ENCODE data around the gene RNH1.
"Not testable (repeated sequence)": the region's sequence is repeated elsewhere in the genome, so short reads cannot be mapped to it uniquely, and the experiment has no call there.

The RNH1 gene

GRCh38 chr11:516918-517685 lies 10.1 kb upstream of the RNH1 start:
- DNase-seq, result not testable (repeated sequence)

DNA sequence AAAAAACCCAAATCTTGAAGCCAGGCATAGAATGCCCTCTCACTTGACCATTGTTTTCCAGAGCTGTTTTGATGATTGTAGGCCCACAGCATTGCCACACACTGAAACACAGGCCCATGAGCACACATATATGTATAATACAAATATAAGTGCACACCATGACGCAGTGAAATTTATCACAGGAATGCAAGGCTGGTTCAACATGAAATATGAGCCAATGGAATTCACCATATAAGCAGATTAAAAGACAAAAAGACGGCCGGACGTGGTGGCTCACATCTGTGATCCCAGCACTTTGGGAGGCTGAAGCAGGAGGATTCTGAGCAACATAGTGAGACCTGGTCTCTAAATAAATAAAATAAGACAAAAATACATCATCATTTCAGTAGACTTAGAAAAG lies 9.4 kb upstream of the RNH1 start:
- DNase-seq, result no peak

- no peak for DNase-seq
Observed at GRCh38 chr11:515131-515530, 8.1 kb upstream of the RNH1 start.

DNA sequence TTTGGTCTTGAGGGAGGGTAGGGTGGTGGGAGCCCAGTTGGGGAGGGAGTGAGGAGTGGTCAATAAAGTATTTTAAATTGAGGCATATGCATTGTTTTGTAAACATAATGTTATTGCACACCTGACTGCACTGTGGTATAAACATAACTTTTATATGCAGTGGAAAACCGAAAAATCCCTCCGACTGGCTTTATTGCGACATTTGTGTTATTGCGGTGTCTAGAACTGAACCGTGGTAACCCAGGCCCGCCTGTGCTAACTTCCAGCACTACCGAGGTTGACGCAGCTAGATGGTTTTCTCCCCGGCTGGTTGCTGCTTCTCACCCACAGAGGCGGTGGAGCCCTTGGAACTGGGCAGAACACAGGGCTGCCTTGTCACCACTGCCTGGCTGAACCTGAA lies 7.6 kb upstream of the RNH1 start:
- no peak for DNase-seq

GRCh38 chr11:512761-513595 lies 5.9 kb upstream of the RNH1 start:
- DNase-seq, result no peak

GRCh38 chr11:508956-509355 lies 1.9 kb upstream of the RNH1 start:
- DNase-seq, result no peak

DNA sequence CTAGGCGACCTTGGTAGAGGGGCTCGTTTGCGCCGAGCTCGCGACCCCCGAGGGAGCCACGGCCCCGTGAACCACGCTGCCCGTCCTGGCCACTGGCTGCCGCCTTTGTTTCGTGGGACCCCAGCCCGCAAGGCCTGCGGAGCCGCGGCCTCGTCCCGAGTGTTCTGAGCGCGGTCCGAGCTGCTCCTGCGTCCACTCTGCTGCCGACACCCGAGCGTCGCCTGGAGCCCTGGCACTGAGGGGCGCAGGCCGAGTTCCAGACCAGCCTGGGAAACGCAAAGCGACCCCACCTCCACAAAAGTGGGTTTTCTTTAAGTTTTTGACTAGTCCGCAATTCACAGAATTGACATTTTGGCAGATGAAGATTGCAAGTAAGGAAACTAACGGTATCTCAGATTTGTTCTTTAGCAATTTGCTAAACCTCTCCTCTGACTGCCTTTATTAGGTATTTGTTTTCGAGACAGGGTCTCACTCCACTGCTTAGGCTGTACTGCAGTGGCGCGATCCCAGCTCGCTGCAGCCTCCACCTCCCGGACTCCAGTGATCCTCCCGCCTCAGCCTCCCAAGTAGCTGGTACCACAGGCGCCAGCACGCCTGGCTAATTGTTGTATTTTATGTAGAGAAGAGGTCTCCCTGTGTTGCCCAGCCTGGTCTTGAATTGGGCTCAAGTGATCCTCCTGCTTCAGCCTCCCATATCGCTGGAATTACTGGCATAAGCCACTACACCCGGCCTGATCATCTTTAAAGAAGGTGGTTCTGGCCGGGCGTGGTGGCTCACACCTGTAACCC lies 879 bp upstream of the RNH1 start:
- DNase-seq, result no peak

GRCh38 chr11:506238-506994 lies 626 bp downstream of the RNH1 start:
- peak; percentile 97 for DNase-seq

- no peak for DNase-seq
Observed at GRCh38 chr11:504994-505344, 2.1 kb downstream of the RNH1 start.

DNA sequence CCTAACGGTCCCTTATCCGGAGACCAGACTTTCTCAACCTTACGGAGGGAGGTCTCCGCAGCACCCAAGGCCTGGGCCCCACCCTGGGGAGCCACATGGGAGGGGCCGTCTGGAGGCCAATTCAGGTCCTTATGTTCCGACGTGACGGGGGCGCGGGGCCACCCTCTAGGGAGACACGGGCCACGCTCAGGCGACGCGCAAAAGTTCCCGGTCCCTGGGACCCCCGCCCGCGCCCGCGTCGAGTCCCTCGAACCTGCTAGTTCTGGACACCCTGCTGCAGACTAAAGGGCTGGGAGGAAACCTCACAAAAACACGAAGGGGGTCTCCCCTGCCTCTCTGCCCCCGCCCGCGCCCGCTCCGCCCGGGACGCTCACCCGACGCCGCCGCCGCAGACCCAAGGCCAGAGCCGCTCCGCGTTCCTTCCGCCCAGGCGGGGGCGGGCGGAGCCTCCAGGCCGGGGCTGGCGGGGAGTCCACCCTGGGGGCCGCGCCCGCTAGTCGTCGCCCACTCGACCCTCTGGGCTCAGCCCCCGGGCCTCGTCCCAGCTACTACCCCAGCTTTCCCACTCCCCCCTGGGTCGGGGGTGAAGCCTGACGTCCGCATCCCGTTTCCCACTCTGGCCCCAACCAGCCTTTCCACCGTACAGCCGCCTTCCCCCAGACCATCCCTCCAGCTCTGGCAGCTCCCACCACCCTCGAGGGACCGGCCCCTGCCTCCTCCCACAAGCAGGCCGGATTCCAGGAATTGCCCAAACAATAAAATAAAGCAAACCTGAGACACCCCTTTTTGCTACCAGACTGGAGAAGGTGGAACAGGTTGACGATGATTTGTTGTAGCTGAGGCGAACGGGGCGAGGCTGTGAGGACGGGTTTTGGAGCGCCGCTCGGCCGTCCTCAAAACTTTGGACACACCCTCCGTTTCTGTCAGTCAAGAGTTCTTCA lies 2.7 kb downstream of the RNH1 start:
- DNase-seq, result no peak

DNA sequence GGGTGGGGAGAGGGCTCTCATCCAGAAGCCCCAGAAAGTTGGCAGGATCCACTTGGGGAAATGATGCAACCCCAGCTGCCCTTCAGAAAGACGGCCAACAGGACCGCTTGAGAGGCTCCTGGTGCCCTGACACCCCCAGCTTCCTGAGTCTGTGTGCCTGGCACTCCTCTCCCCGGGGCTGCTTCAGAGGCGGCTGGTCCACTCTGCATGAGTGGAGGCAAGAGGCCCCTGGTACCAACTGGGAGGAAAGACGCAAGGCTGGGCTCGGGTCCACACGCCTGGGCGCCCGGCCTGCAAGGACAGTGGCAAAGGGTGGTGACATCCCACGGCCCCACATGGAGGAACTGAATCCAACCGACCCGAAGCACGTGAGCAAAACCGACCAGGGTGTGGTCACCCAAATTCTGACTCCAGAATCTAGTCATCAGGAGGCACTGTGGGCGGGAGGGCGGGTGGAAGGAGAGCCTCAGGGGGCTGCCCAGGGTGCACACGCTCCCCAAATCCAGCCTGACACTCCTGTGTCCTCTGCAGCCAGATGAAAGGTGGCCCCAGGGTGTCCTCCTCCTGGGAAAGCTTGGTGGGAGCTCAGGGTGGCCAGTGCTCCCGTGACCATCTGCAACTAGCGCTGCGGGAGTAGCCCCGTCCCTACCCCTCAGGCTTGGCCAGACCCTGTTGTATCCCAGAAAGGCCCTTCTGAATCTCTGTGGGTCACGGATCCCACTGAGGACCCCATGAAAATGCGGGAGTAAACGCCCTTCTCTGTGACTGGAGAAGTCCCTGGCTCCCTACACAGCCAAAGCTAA lies 3.7 kb downstream of the RNH1 start:
- DNase-seq, result no peak

GRCh38 chr11:502288-503178 lies 4.5 kb downstream of the RNH1 start:
- DNase-seq, result no peak

DNA sequence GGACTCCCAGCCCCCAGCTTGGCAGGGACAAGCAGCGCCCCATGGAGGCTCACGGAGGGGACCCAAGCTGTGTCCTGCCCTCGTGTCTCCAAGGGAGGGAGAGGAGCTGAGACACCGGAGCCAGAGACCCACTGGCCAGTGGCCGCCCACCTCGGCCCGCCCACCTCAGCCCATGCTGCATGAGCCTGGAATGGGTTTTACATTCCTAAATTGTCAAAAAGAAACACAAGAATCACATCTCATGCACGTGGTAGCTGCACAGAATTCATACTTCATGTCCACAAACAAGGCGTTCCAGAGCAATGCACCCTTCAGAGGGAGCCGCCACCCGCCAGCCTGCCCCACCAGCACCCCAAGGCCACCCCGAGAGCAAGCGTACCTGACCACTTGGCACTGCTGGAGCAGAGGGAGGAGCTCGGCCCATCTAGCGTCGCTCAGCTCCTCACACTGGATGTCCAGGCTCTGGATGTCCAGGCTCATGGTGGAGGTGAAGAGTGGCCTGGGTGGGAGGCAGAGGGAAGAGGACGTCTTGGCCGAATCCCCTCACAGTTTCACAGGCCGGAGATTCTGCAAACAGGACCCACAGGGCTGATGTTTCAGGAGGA lies 5.3 kb downstream of the RNH1 start:
- DNase-seq, result no peak

- DNase-seq, result no peak
Observed at GRCh38 chr11:501001-501682, 5.9 kb downstream of the RNH1 start.

- no peak for DNase-seq
Observed at GRCh38 chr11:499201-500076, 7.6 kb downstream of the RNH1 start.

GRCh38 chr11:498297-499181 lies 8.5 kb downstream of the RNH1 start:
- DNase-seq, result no peak

All from NCI-H2081 (cell line).